Caco-2 (cell line): ENCODE measurements around the gene MT1E. TPM values are rescaled to one million over a fixed set of nuclear protein-coding genes. Genes with fewer than 3 reads are reported as not detected.
"Not testable (repeated sequence)": the region's sequence is repeated elsewhere in the genome, so short reads cannot be mapped to it uniquely, and the experiment has no call there.

Experiments used
- BruUV-seq: library from RNA; stranded (reverse); fragments of 400-500 nt; replicated peaks from 2 replicates; lab custom pipeline; 2021; lab: Mats Ljungman, UMichigan
- CTCF ChIA-PET: fragments of 300-600 bp; sonication (Branson Sonifier 250); formaldehyde crosslinking; loops from one replicate; lab custom pipeline; 2022; ENCODE audit warnings: antibody characterized with exemption; lab: Charles Lee
- POLR2A ChIA-PET: fragments of 300-600 bp; sonication (Branson Sonifier 250); formaldehyde crosslinking; loops from one replicate; lab custom pipeline; 2022; ENCODE audit warnings: antibody characterized with exemption; lab: Charles Lee
- DNase-seq, 2 experiments: peaks; one replicate each; pipeline versions ENCODE4 v3.0.0 to v3.0.0-alpha.2; 2020 to 2022
- H3K27me3 ChIP-seq: replicated peaks from 2 replicates; pipeline ENCODE4 v1.6.0; 2011; ENCODE audit warnings: low read length; ENCODE audit not compliant: control insufficient read depth, insufficient read depth
- H3K36me3 ChIP-seq: 2 replicates; pipeline ENCODE4 v1.5.1; 2011; ENCODE audit warnings: low read length; ENCODE audit not compliant: control insufficient read depth, insufficient read depth
- H3K4me1 ChIP-seq: fragments of 250-450 bp; sonication (Bioruptor Pico); 2 replicates; pipeline ENCODE4 v1.5.1; 2020; ENCODE audit warnings: mild to moderate bottlenecking
- H3K4me3 ChIP-seq: 2 replicates; pipeline ENCODE4 v1.5.1; 2011; ENCODE audit warnings: low read depth, mild to moderate bottlenecking, control low read depth, low read length
- H3K9me3 ChIP-seq: fragments of 250-450 bp; sonication (Bioruptor Pico); 2 replicates; pipeline ENCODE4 v1.5.1; 2020; ENCODE audit warnings: mild to moderate bottlenecking, moderate library complexity
- H3K27ac Mint-ChIP-seq: one replicate; pipeline ENCODE4 v1.8.0; 2022; ENCODE audit warnings: mixed read lengths; ENCODE audit not compliant: unreplicated experiment
- H3K27me3 Mint-ChIP-seq: one replicate; pipeline ENCODE4 v1.8.0; 2022; ENCODE audit warnings: mixed read lengths; ENCODE audit not compliant: insufficient read depth, unreplicated experiment
- H3K36me3 Mint-ChIP-seq: one replicate; pipeline ENCODE4 v1.8.0; 2022; ENCODE audit warnings: mild to moderate bottlenecking, mixed read lengths; ENCODE audit not compliant: insufficient read depth, unreplicated experiment
- H3K4me1 Mint-ChIP-seq: one replicate; pipeline ENCODE4 v1.8.0; 2022; ENCODE audit warnings: low read depth, mixed read lengths; ENCODE audit not compliant: unreplicated experiment
- H3K4me3 Mint-ChIP-seq: one replicate; pipeline ENCODE4 v1.8.0; 2022; ENCODE audit warnings: mild to moderate bottlenecking, moderate library complexity, mixed read lengths; ENCODE audit not compliant: unreplicated experiment
- H3K9me3 Mint-ChIP-seq: one replicate; pipeline ENCODE4 v1.8.0; 2022; ENCODE audit warnings: mixed read lengths; ENCODE audit not compliant: unreplicated experiment
- CTCF ChIP-seq, 2 experiments: fragments of 200-600 bp in 1 of 2; IDR thresholded peaks; 1 replicate in 1 of 2; 2 replicates in 1 of 2; pipeline versions ENCODE4 v1.5.1 to v1.8.0; 2011 to 2022; ENCODE audit warnings: antibody characterized with exemption in 1 of 2, control low read depth in 1 of 2, inconsistent platforms in 1 of 2, low read depth in 1 of 2, low read length in 1 of 2, mild to moderate bottlenecking in 1 of 2, moderate library complexity in 1 of 2; ENCODE audit not compliant: insufficient read depth in 1 of 2, severe bottlenecking in 1 of 2, unreplicated experiment in 1 of 2
- intact Hi-C: fragments of 100-400 bp; cut with micrococcal nuclease; formaldehyde crosslinking; loops from one replicate; pipeline ENCODE4 v1.10.0; 2022; ENCODE audit not compliant: unreplicated experiment
- total RNA-seq: library from RNA; stranded (reverse); gene quantifications from 2 replicates; pipeline ENCODE4 v1.2.3, GENCODE V29; 2022

Gene MT1E
- total RNA-seq, 1 experiment from 2014 or later, result 2.0 TPM

GRCh38 chr16:56669840-56670619, 44.4 kb downstream of the MT1E start:
- POLR2A ChIA-PET, result no interaction called here
- CTCF ChIA-PET, result interaction anchor here (0.6 to 1.1 kb wide), 3 partner anchors 13 to 69 kb away, joined by 4 to 5 read pairs (median 4); no protein-coding TSS in a partner anchor
- Histone ChIP-seq H3K4me1 (peaks cover 7% of the 10 kb centered on the region), H3K27me3 (peaks cover 3% of the 10 kb centered on the region), H3K4me3 (no peak overlapping the region), H3K9me3 (no peaks in the 10 kb centered on the region), H3K36me3 (no peaks in the 10 kb centered on the region)
- Mint-ChIP-seq H3K4me1 (no peaks in the 10 kb centered on the region), H3K9me3 (no peaks in the 10 kb centered on the region), H3K27me3 (peaks cover 57% of the 10 kb centered on the region), H3K36me3 (no peaks in the 10 kb centered on the region), H3K27ac (no peak overlapping the region), H3K4me3 (no peak overlapping the region)
- BruUV-seq, result no TSS peak
- intact Hi-C loops, result no loop called here
- no peak for TF ChIP-seq CTCF (IDR thresholded peaks at IDR 0.05; ENCODE audit: insufficient read depth in 1 of 2, low read depth in 1 of 2, low read length in 1 of 2, severe bottlenecking in 1 of 2, unreplicated experiment in 1 of 2)
- no peak for DNase-seq

GRCh38 chr16:56670620-56670934, 45.0 kb downstream of the MT1E start:
- Mint-ChIP-seq H3K36me3 (no peaks in the 10 kb centered on the region), H3K4me1 (no peaks in the 10 kb centered on the region), H3K4me3 (no peak overlapping the region), H3K27me3 (peaks cover 54% of the 10 kb centered on the region), H3K27ac (no peak overlapping the region), H3K9me3 (no peaks in the 10 kb centered on the region)
- Histone ChIP-seq H3K9me3 (no peaks in the 10 kb centered on the region), H3K4me3 (no peak overlapping the region), H3K4me1 (peaks cover 7% of the 10 kb centered on the region), H3K36me3 (no peaks in the 10 kb centered on the region), H3K27me3 (peaks cover 3% of the 10 kb centered on the region)
- CTCF ChIA-PET, result interaction anchor here (0.6 to 1.1 kb wide), 2 partner anchors 13 to 31 kb away, joined by 4 read pairs; no protein-coding TSS in a partner anchor
- POLR2A ChIA-PET, result no interaction called here
- TF ChIP-seq CTCF (IDR thresholded peaks at IDR 0.05; ENCODE audit: insufficient read depth in 1 of 2, low read depth in 1 of 2, low read length in 1 of 2, severe bottlenecking in 1 of 2, unreplicated experiment in 1 of 2), result no peak
- BruUV-seq, result no TSS peak
- no peak for DNase-seq
- intact Hi-C loops, result no loop called here

GRCh38 chr16:56671691-56672090, 46.1 kb downstream of the MT1E start:
- POLR2A ChIA-PET, H3K4me3 ChIP-seq, H3K9me3 ChIP-seq, DNase-seq, intact Hi-C loops, H3K4me3 Mint-ChIP-seq, H3K4me1 ChIP-seq, H3K27ac Mint-ChIP-seq, H3K36me3 Mint-ChIP-seq, H3K36me3 ChIP-seq, H3K9me3 Mint-ChIP-seq, BruUV-seq, H3K27me3 ChIP-seq, H3K4me1 Mint-ChIP-seq: not testable (repeated sequence)
- H3K27me3 Mint-ChIP-seq, result peaks cover 47% of the 10 kb centered on the region
- CTCF ChIA-PET, result interaction anchor here (1.0 to 3.2 kb wide), 2 partner anchors 30 to 68 kb away, joined by 3 to 22 read pairs; no protein-coding TSS in a partner anchor

- CTCF ChIA-PET, result interaction anchor here (1.0 to 3.2 kb wide), 2 partner anchors 29 to 68 kb away, joined by 3 to 22 read pairs; no protein-coding TSS in a partner anchor
- H3K4me3 Mint-ChIP-seq, DNase-seq, H3K9me3 ChIP-seq, H3K4me1 Mint-ChIP-seq, H3K36me3 ChIP-seq, H3K36me3 Mint-ChIP-seq, H3K4me3 ChIP-seq, H3K9me3 Mint-ChIP-seq, intact Hi-C loops, BruUV-seq, H3K4me1 ChIP-seq, POLR2A ChIA-PET, H3K27ac Mint-ChIP-seq, H3K27me3 ChIP-seq: not testable (repeated sequence)
- H3K27me3 Mint-ChIP-seq, result peaks cover 47% of the 10 kb centered on the region
Measured at GRCh38 chr16:56672171-56672570, 46.6 kb downstream of the MT1E start.
